Skeletal muscle tissue (tissue), 4 donors: ENCODE measurements around the gene ETV5. TPM values are rescaled to one million over a fixed set of nuclear protein-coding genes. Genes with fewer than 3 reads are reported as not detected.

ENCODE experiments used
- H3K27ac ChIP-seq: one replicate; pipeline ENCODE4 v1.7.0; 2013; ENCODE audit warnings: mild to moderate bottlenecking, low read depth, low read length, inconsistent platforms
- H3K27me3 ChIP-seq, 3 donors: one replicate each; pipeline ENCODE4 v1.7.0; 2013; ENCODE audit warnings: low read length in 3 of 3; ENCODE audit not compliant: control insufficient read depth in 3 of 3, insufficient read depth in 3 of 3
- H3K36me3 ChIP-seq, 3 donors: one replicate each; pipeline ENCODE4 v1.7.0; 2013; ENCODE audit warnings: low read length in 3 of 3; ENCODE audit not compliant: control insufficient read depth in 3 of 3, insufficient read depth in 3 of 3
- H3K4me1 ChIP-seq, 3 donors: one replicate each; pipeline ENCODE4 v1.7.0; 2013; ENCODE audit warnings: low read length in 3 of 3, mild to moderate bottlenecking in 3 of 3; ENCODE audit not compliant: control insufficient read depth in 3 of 3, insufficient read depth in 3 of 3
- H3K4me3 ChIP-seq, 3 donors: one replicate each; pipeline ENCODE4 v1.7.0; 2013; ENCODE audit warnings: low read length in 3 of 3
- H3K9ac ChIP-seq, 3 donors: one replicate each; pipeline ENCODE4 v1.7.0; 2013; ENCODE audit warnings: low read length in 3 of 3, mild to moderate bottlenecking in 3 of 3, moderate library complexity in 2 of 3, low read depth in 1 of 3
- H3K9me3 ChIP-seq, 3 donors: one replicate each; pipeline ENCODE4 v1.7.0; 2013; ENCODE audit warnings: low read length in 3 of 3; ENCODE audit not compliant: control insufficient read depth in 3 of 3
- total RNA-seq: library from RNA; depleted of rRNA; stranded (reverse); fragments of >200 nt; gene quantifications from one replicate; pipeline ENCODE4 v1.2.3, GENCODE V29; 2014
- donor health status: Osteomylitis.

The ETV5 gene
- total RNA-seq, 1 donor from 2014 or later: 18.8 TPM

DNA sequence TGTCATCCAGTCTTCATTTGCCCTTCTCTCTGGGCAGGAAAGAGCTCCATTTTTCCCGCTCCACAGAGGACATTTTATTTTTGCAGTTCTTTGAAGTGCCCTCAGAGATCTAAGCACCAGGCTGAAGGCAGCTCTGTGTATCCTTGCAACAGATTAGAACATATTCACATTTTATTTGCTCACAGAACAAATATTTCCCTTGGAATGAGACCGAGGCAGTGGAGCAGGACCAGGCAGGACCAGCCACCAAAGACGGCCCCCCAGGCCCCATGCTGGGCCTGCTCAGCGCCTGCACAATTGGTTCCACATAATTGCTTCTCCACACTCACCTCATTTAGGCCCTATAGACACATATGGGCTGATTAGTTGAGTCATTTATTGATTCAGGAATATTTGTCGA, 15.7 kb upstream of the ETV5 start:
- no peak overlapping the region for H3K9ac ChIP-seq
- H3K4me3 ChIP-seq: no peak overlapping the region
- no peaks in the 10 kb centered on the region for H3K4me1 ChIP-seq
- no peaks in the 10 kb centered on the region for H3K36me3 ChIP-seq
- no peak overlapping the region for H3K27ac ChIP-seq
- peaks cover 0 to 2% (median 0%) of the 10 kb centered on the region in 3 donors for H3K27me3 ChIP-seq
- no peaks in the 10 kb centered on the region for H3K9me3 ChIP-seq

DNA sequence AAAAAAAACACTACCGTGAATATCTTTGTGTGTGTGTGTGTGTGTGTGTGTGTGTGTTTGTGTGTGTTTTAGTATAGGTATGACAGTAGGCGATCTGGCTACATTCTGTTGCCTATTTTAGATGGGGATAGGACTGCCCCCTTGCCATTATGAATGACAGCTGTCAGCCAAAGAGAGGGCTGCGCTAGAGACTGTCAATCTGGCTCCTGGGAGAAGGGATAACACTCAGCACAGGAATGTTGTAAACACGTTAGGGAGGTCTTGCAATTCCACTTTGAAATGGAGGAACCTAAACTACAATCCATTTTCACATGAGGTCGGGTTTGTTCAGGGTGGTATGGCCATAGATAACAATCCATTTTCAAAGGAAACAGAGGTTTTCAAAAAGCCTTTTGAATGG, 14.1 kb upstream of the ETV5 start:
- Histone ChIP-seq H3K4me3 (no peak overlapping the region), H3K4me1 (no peaks in the 10 kb centered on the region), H3K36me3 (no peaks in the 10 kb centered on the region), H3K27me3 (peaks cover 0 to 3% (median 2%) of the 10 kb centered on the region in 3 donors), H3K27ac (no peak overlapping the region), H3K9ac (no peak overlapping the region), H3K9me3 (no peaks in the 10 kb centered on the region)

DNA sequence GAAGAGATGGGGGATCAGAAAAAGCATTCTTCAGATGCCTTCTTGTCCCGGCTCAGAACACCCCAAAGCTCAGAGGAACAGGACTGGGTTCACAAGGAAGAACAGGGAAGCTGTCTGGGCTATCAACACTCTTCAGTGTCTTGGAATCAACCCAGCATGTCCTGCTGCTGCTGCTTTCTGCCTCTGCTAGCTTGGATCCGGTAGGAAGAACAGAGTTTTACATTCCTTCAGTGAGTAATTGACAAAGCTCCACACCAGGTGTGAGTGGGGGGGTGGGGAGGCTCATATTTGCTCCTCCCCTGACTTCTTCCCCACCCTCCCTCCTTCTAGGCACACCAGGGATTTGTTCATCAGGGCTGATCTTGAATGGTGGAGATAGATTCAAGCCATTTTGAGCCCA, 13.1 kb upstream of the ETV5 start:
- H3K4me1 ChIP-seq: no peaks in the 10 kb centered on the region
- peaks cover 0 to 3% (median 2%) of the 10 kb centered on the region in 3 donors for H3K27me3 ChIP-seq
- no peak overlapping the region for H3K4me3 ChIP-seq
- no peaks in the 10 kb centered on the region for H3K36me3 ChIP-seq
- H3K27ac ChIP-seq: no peak overlapping the region
- H3K9me3 ChIP-seq: no peaks in the 10 kb centered on the region
- H3K9ac ChIP-seq: no peak overlapping the region

DNA sequence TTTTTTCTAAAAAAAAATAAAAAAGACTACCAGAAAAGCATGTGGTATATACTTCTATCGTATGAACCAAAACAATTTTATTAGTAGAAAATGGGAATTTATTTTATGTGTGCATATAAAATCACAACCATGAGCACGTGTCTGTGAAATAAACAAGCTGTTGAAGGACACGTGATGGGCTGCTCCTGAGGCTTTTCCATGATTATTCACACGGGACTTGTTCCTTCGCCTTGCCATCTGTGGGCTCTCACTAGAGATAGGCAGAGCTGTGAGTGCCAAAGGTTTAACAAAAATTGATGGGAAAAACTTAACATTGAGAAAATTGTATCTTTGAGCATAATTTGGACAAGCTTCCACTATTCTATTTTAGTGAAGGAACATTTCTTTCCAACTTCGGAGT, 12.4 kb upstream of the ETV5 start:
- Histone ChIP-seq H3K36me3 (no peaks in the 10 kb centered on the region), H3K4me1 (no peaks in the 10 kb centered on the region), H3K27ac (no peak overlapping the region), H3K27me3 (peaks cover 0 to 3% (median 2%) of the 10 kb centered on the region in 3 donors), H3K9ac (no peak overlapping the region), H3K9me3 (no peaks in the 10 kb centered on the region), H3K4me3 (no peak overlapping the region)

DNA sequence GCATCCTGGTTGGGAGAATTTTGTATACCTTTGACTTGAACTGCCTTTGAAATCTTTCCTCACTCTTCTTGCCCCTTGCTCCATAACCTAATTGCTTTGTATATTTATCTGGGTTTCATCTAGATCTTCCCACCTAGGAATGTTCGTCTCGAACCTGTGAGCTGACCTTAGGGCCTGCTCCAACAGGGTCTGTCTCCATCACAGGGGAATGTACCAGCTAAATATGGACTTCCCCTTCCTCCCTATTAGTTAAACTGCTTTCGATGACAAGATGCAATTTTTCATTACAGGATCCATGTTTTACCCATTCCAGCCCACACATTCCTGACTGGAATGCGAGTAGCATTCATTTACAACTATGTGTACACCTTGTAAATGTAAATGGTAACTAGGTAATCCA, 10.6 kb upstream of the ETV5 start:
- Histone ChIP-seq H3K4me1 (no peaks in the 10 kb centered on the region), H3K36me3 (no peaks in the 10 kb centered on the region), H3K27me3 (peaks cover 0 to 3% (median 2%) of the 10 kb centered on the region in 3 donors), H3K27ac (no peak overlapping the region), H3K9ac (no peak overlapping the region), H3K4me3 (no peak overlapping the region), H3K9me3 (no peaks in the 10 kb centered on the region)

DNA sequence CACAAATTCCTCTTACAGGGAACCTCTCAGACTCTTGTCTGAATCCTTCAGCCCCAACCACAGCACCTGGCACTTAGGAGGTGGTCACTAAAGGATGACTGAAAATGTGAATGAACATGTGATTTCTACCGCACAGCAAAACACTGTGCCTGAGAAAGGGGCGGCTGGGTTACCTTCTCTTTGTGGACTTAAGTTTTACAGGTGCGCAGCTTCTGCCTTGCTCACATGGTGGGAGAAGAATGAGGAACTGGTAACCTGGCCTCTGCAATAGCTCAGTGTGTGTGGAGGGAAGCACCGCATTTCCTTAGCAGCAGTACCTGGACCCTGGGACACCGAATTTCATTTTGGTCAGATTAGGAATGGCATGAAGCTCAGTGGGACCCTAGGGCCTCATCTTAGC, 9.8 kb upstream of the ETV5 start:
- no peaks in the 10 kb centered on the region for H3K36me3 ChIP-seq
- H3K4me1 ChIP-seq: no peaks in the 10 kb centered on the region
- no peak overlapping the region for H3K27ac ChIP-seq
- H3K9ac ChIP-seq: no peak overlapping the region
- H3K27me3 ChIP-seq: peaks cover 0 to 3% (median 2%) of the 10 kb centered on the region in 3 donors
- H3K9me3 ChIP-seq: no peaks in the 10 kb centered on the region
- H3K4me3 ChIP-seq: no peak overlapping the region

DNA sequence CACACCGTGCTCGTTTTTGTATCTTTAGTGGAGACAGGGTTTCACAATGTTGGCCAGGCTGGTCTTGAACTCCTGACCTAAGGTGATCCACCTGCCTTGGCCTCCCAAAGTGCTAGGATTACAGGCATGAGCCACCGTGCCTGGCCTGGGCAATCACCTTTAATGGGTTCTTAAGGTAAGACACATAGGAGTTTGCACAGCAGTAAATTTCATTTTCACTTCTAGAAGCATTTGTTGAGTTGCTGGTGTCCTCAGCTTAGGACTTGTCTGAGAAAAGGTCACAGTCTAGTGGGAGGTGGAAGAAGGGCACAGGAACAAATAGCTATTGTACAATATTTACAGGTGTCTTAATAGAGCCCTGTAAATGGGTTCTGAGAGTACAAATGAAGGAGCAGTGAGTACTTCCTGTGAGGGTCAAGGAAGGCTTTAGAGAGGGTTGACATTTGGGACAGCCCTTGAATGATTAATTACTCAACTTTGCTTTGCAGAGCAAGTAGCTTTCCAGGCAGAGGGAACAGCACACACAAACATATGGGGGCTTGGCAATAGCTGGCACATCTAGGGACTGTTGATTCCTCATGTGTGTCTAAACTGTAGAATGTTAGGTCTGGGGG, 8.7 kb upstream of the ETV5 start:
- no peaks in the 10 kb centered on the region for H3K36me3 ChIP-seq
- H3K27ac ChIP-seq: no peak overlapping the region
- H3K9ac ChIP-seq: no peak overlapping the region
- no peak overlapping the region for H3K4me3 ChIP-seq
- H3K9me3 ChIP-seq: no peaks in the 10 kb centered on the region
- H3K4me1 ChIP-seq: no peaks in the 10 kb centered on the region
- H3K27me3 ChIP-seq: peaks cover 0 to 6% (median 3%) of the 10 kb centered on the region in 3 donors

DNA sequence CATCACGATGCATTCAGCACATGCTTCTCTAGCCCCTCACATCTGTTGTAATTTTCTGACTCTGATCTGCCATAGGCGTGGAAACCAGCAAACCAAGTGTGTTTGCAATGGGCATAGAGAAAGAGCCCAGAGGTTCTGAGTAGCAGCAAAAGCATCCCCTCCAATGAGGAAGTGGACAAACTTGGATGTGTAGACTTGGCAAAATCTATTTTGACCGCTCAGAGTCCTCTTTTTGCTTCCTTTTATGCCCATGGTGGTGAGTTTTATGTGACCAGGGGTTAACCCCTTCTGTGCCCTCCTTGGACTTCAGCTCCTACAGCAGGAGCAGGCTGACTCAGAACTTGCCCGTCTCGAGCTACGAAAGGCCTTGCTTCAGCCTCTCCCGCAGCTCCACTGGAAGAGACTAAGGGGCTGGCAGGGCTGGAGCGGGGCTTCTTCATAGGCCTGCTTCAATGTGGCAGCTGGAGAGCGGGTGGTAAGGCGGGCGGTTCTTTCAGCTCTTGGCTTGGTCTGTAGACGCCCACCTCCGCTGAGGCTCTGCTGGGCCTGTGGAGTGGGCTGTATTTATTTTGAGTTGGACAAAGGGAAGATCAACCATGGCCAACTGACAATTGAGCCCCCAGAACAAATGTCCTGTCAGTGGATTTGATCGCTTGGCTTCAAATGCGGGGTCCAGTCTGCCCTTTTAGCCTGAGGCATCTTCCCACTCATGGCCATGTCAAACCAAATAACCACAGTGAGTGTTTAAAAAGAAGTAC, 6.5 kb upstream of the ETV5 start:
- no peak overlapping the region for H3K27ac ChIP-seq
- peaks cover 2 to 7% (median 5%) of the 10 kb centered on the region in 3 donors for H3K27me3 ChIP-seq
- H3K4me1 ChIP-seq: peaks cover 2 to 6% (median 5%) of the 10 kb centered on the region in 3 donors
- no peaks in the 10 kb centered on the region for H3K36me3 ChIP-seq
- no peak overlapping the region for H3K9ac ChIP-seq
- H3K4me3 ChIP-seq: no peak overlapping the region
- H3K9me3 ChIP-seq: no peaks in the 10 kb centered on the region

DNA sequence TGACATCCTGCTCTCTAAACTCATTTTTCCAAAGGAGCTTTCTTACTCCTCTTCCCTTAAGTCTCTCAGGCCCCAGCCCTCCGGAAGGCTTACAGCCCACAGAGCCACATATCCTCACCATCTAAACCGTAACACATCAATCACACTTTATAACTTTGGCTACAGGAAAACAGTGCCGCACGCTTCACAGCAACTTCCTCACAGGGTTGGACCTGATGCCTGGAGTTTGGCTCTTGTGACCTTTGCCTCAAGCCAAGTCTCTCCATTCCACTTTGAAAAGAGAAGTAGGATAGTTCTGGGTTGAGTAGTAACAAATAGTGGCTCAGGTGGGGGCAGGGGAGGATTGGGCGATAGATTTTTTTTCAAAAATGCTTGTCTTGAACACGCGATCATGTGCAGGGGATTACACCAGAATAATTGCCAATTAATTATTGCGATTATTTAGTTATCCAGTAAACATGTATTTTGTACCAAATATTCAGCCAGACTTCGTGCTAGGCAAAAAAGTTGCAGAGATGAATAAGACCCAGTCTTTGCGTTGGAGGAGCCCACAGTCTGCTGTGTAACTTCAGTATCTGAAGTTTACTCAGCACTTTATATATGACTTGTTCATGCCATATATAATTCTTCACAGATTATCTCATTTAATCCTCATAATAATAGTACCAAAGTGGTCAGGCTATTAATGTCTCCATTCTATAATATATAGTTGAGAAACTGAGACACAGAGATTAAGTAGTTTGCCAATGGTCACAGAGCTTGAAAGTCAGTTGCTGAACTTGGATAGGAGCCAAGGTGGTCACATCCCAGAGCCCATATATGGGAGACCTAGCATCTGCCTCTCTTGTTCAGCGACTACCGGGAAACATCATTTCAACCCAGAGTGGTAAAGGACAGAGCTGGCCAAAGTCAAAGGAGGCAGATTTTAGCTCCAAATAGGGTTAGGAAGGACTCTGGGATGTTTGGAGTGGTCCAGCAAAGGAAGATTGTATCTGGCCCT, 2.4 kb upstream of the ETV5 start:
- peaks cover 2 to 7% (median 5%) of the 10 kb centered on the region in 3 donors for H3K27me3 ChIP-seq
- H3K36me3 ChIP-seq: no peaks in the 10 kb centered on the region
- H3K27ac ChIP-seq: no peak overlapping the region
- H3K9me3 ChIP-seq: no peaks in the 10 kb centered on the region
- H3K9ac ChIP-seq: no peak overlapping the region
- H3K4me3 ChIP-seq: no peak overlapping the region
- H3K4me1 ChIP-seq: peaks cover 27 to 30% (median 28%) of the 10 kb centered on the region in 3 donors
